ENCODE results near the gene NR2F1. TPM values are rescaled to one million over a fixed set of nuclear protein-coding genes. Genes with fewer than 3 reads are reported as not detected.

NR2F1 gene
- total and polyA plus RNA-seq, 2 experiments from 2014 or later, result 0.13 to 1.3 TPM

DNA sequence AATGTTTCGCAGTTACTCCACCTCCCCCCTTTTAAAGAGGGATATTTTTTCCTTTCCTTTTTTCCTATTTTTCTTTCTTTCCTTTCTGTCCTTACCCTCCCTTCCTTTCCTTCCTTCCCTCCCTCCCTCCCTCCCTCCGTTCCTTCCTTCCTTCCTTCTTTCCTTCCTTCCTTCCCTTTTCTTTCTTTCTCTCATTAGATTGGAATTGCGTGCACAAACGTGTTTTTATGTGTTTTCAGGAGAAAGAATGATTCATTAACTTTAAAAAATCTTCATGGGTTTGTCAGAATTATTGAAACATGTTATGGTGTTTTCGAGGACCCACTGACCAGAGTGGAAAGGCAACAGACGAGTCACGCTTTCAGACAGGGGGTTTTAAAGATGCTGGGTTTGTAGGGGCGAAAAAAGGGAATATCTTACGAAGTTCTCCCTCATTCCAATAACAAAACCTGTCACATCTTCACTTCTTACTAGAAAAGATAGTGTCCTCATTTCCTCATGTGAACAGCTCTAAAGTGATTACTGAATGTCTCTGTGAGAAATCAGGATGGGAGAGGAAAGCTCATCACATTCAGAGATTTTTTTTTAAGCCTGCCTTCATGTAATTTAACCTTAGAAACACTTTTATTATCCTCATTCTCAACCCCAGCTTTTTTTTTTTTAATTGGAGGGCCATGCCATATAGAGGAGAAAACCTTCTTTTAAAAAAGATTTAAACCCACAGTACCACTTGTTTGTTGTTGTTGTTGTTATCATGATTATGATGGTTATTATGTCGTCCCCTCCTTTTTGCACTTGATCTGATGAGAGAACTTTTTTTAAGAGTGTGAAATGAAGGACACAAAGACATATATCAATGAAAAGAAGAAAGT, 21.9 kb downstream of the NR2F1 start:
- TF ChIP-seq, protein P1, sequence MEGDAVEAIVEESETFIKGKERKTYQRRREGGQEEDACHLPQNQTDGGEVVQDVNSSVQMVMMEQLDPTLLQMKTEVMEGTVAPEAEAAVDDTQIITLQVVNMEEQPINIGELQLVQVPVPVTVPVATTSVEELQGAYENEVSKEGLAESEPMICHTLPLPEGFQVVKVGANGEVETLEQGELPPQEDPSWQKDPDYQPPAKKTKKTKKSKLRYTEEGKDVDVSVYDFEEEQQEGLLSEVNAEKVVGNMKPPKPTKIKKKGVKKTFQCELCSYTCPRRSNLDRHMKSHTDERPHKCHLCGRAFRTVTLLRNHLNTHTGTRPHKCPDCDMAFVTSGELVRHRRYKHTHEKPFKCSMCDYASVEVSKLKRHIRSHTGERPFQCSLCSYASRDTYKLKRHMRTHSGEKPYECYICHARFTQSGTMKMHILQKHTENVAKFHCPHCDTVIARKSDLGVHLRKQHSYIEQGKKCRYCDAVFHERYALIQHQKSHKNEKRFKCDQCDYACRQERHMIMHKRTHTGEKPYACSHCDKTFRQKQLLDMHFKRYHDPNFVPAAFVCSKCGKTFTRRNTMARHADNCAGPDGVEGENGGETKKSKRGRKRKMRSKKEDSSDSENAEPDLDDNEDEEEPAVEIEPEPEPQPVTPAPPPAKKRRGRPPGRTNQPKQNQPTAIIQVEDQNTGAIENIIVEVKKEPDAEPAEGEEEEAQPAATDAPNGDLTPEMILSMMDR (IDR thresholded peaks at IDR 0.05; ENCODE audit: low read depth, low read length), result no peak
- H3K4me1 ChIP-seq (ENCODE audit: low read depth), result no peaks in the 10 kb centered on the region
- H3K27ac ChIP-seq, result no peak overlapping the region

GRCh38 chr5:93606382-93606752, 23.3 kb downstream of the NR2F1 start:
- Histone ChIP-seq H3K9me3 (ENCODE audit: low read depth) (no peaks in the 10 kb centered on the region), H3K27ac (no peak overlapping the region), H3K4me1 (ENCODE audit: low read depth) (no peaks in the 10 kb centered on the region), H3K36me3 (no peaks in the 10 kb centered on the region), H3K27me3 (peaks cover 100% of the 10 kb centered on the region), H3K4me3 (no peak overlapping the region)
- no peak for DNase-seq (ENCODE audit: low read depth in 1 of 2, low spot score in 1 of 2)
- TF ChIP-seq, protein P1 (IDR thresholded peaks at IDR 0.05; ENCODE audit: low read depth, low read length), result no peak

More for the DNA sequence above, 21.9 kb downstream of the NR2F1 start:
- H3K27me3 ChIP-seq, result peaks cover 100% of the 10 kb centered on the region
- no peaks in the 10 kb centered on the region for H3K9me3 ChIP-seq (ENCODE audit: low read depth)
- H3K36me3 ChIP-seq, result no peaks in the 10 kb centered on the region
- no peak overlapping the region for H3K4me3 ChIP-seq
- no peak for DNase-seq (ENCODE audit: low read depth in 1 of 2, low spot score in 1 of 2)

- Histone ChIP-seq H3K4me1 (ENCODE audit: low read depth) (no peaks in the 10 kb centered on the region), H3K9me3 (ENCODE audit: low read depth) (no peaks in the 10 kb centered on the region), H3K27me3 (peaks cover 100% of the 10 kb centered on the region), H3K27ac (no peak overlapping the region), H3K4me3 (no peak overlapping the region), H3K36me3 (no peaks in the 10 kb centered on the region)
- TF ChIP-seq, protein P1 (IDR thresholded peaks at IDR 0.05; ENCODE audit: low read depth, low read length), result peak; percentile 73
- peak; percentile 68 to 79 for DNase-seq (ENCODE audit: low read depth in 1 of 2, low spot score in 1 of 2)
Measured at GRCh38 chr5:93607367-93608258, 24.6 kb downstream of the NR2F1 start.

- Histone ChIP-seq H3K36me3 (no peaks in the 10 kb centered on the region), H3K4me1 (ENCODE audit: low read depth) (no peaks in the 10 kb centered on the region), H3K9me3 (ENCODE audit: low read depth) (no peaks in the 10 kb centered on the region), H3K27me3 (peaks cover 100% of the 10 kb centered on the region), H3K27ac (no peak overlapping the region), H3K4me3 (no peak overlapping the region)
- TF ChIP-seq, protein P1 (IDR thresholded peaks at IDR 0.05; ENCODE audit: low read depth, low read length), result no peak
- DNase-seq (ENCODE audit: low read depth in 1 of 2, low spot score in 1 of 2), result no peak
Measured at GRCh38 chr5:93608855-93609254, 25.8 kb downstream of the NR2F1 start.

DNA sequence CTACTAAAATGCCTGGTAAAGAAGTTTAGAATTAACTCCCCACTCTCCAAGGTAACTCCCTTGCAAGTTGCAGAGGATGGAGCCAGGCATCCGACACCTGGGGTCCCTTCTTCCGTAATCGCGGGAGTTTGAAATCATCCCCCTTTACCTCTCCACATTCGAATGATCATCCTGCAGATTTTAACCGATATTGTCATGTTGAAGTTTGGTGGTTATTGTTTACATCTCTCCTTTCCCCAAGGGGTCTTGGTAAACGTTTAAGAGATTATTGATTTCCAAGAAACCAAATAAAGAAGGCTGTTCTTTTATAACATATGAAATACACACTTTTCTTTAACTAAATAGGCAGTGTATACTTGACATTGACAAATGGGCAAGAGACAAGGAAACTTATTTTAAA, 26.7 kb downstream of the NR2F1 start:
- no peak for DNase-seq (ENCODE audit: low read depth in 1 of 2, low spot score in 1 of 2)
- Histone ChIP-seq H3K27me3 (peaks cover 100% of the 10 kb centered on the region), H3K4me3 (no peak overlapping the region), H3K4me1 (ENCODE audit: low read depth) (no peaks in the 10 kb centered on the region), H3K27ac (no peak overlapping the region), H3K9me3 (ENCODE audit: low read depth) (no peaks in the 10 kb centered on the region), H3K36me3 (no peaks in the 10 kb centered on the region)
- TF ChIP-seq, protein P1 (IDR thresholded peaks at IDR 0.05; ENCODE audit: low read depth, low read length), result no peak

Measured in cardiac muscle cell (in vitro differentiated cells and primary cell).